HFF-Myc (cell line): ENCODE measurements around the gene SIKE1.
"Not testable (repeated sequence)": the region's sequence is repeated elsewhere in the genome, so short reads cannot be mapped to it uniquely, and the experiment has no call there.

ENCODE experiments used
- DNase-seq: peaks from one replicate; pipeline ENCODE4 v3.0.0-alpha.2; 2011; ENCODE audit warnings: low read depth; ENCODE audit errors: extremely low read depth
- H3K4me3 ChIP-seq: replicated peaks from 2 replicates; pipeline ENCODE4 v1.5.1; 2011; ENCODE audit warnings: low read depth, mild to moderate bottlenecking, control low read depth, low read length
- CTCF ChIP-seq: IDR thresholded peaks from 2 replicates; pipeline ENCODE4 v1.5.1; 2012; ENCODE audit warnings: mild to moderate bottlenecking, low read depth, low read length, control low read depth; ENCODE audit errors: missing control alignments

The SIKE1 gene

GRCh38 chr1:114794038-114794437 lies 13.6 kb upstream of the SIKE1 start:
- H3K4me3 ChIP-seq = no peak overlapping the region
- no peak for TF ChIP-seq CTCF
- DNase-seq = no peak

GRCh38 chr1:114790581-114790980 lies 10.1 kb upstream of the SIKE1 start:
- not testable (repeated sequence) for DNase-seq, H3K4me3 ChIP-seq

GRCh38 chr1:114786440-114786839 lies 6.0 kb upstream of the SIKE1 start:
- not testable (repeated sequence) for DNase-seq, H3K4me3 ChIP-seq

GRCh38 chr1:114782476-114782875 lies 2.0 kb upstream of the SIKE1 start:
- H3K4me3 ChIP-seq = no peak overlapping the region
- no peak for DNase-seq
- no peak for TF ChIP-seq CTCF

- DNase-seq = no peak
- H3K4me3 ChIP-seq = peak overlapping the region; percentile 92
- no peak for TF ChIP-seq CTCF
Measured at GRCh38 chr1:114779722-114780121, 763 bp downstream of the SIKE1 start.

- H3K4me3 ChIP-seq, DNase-seq: not testable (repeated sequence)
Measured at GRCh38 chr1:114776726-114777125, 3.8 kb downstream of the SIKE1 start.

GRCh38 chr1:114771992-114772391 lies 8.5 kb downstream of the SIKE1 start:
- no peak for TF ChIP-seq CTCF
- no peak overlapping the region for H3K4me3 ChIP-seq
- no peak for DNase-seq

GRCh38 chr1:114770989-114771388 lies 9.5 kb downstream of the SIKE1 start:
- TF ChIP-seq CTCF = no peak
- H3K4me3 ChIP-seq = no peak overlapping the region
- DNase-seq = no peak

- no peak for DNase-seq
- no peak overlapping the region for H3K4me3 ChIP-seq
- TF ChIP-seq CTCF = no peak
Measured at GRCh38 chr1:114764689-114765088, 15.8 kb downstream of the SIKE1 start.
